Memory B cell (primary cell): ENCODE results near the gene CNIH2.
"Not testable (repeated sequence)": the region's sequence is repeated elsewhere in the genome, so short reads cannot be mapped to it uniquely, and the experiment has no call there.

Source experiments
- ATAC-seq: fragments of 150-1000 bp; cut with Tn5 transposase; 2 replicates; pipeline ENCODE4 v1.10.0; 2021; ENCODE audit warnings: low read depth, mild to moderate bottlenecking, moderate library complexity
- DNase-seq, 2 donors: peaks; one replicate each; pipeline ENCODE4 v3.0.0; 2022; ENCODE audit warnings: low spot score in 2 of 2
- H3K27ac Mint-ChIP-seq: one replicate; pipeline ENCODE4 v1.8.0; 2022; ENCODE audit warnings: mild to moderate bottlenecking, moderate library complexity, mixed read lengths
- H3K27me3 Mint-ChIP-seq: one replicate; pipeline ENCODE4 v1.8.0; 2022; ENCODE audit warnings: mixed read lengths
- H3K36me3 Mint-ChIP-seq: one replicate; pipeline ENCODE4 v1.8.0; 2022; ENCODE audit warnings: mild to moderate bottlenecking, mixed read lengths
- H3K4me1 Mint-ChIP-seq: one replicate; pipeline ENCODE4 v1.8.0; 2022; ENCODE audit warnings: mixed read lengths
- H3K4me3 Mint-ChIP-seq: one replicate; pipeline ENCODE4 v1.8.0; 2022; ENCODE audit warnings: mild to moderate bottlenecking, moderate library complexity, mixed read lengths
- H3K9me3 Mint-ChIP-seq: one replicate; pipeline ENCODE4 v1.8.0; 2022; ENCODE audit warnings: mixed read lengths

CNIH2 gene

GRCh38 chr11:66243782-66244535, 34.0 kb upstream of the CNIH2 start:
- DNase-seq = no peak
- Mint-ChIP-seq H3K27ac (peak overlapping the region; percentile 89), H3K27me3 (no peaks in the 10 kb centered on the region), H3K4me1 (no peaks in the 10 kb centered on the region), H3K9me3 (no peaks in the 10 kb centered on the region), H3K4me3 (no peak overlapping the region), H3K36me3 (peaks cover 16% of the 10 kb centered on the region)
- no peak for ATAC-seq

DNA sequence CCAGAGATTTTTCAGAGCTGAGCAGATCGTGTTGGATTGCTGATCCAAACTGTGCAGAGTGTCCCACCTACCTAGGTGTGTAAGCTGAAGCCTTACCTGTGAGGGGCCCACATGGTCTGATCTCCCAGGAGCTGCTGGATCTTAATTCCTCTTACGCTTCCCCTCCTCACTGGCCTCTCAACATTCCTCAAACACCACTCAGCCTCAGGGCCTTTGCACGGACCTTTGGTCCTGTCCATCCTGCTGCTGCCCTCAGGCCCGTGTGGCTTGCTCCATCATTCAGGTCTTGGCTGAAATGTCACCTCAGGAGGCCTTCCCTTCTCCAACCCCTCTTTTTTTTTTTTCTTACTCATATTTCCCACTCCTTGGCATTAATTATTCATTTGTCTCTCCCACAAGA, 30.7 kb upstream of the CNIH2 start:
- peaks cover 7% of the 10 kb centered on the region for H3K4me1 Mint-ChIP-seq
- no peak overlapping the region for H3K27ac Mint-ChIP-seq
- H3K27me3 Mint-ChIP-seq = no peaks in the 10 kb centered on the region
- H3K36me3 Mint-ChIP-seq = peaks cover 21% of the 10 kb centered on the region
- H3K9me3 Mint-ChIP-seq = no peaks in the 10 kb centered on the region
- no peak overlapping the region for H3K4me3 Mint-ChIP-seq
- ATAC-seq (no peak), DNase-seq (no peak)

GRCh38 chr11:66247801-66248200, 30.2 kb upstream of the CNIH2 start:
- H3K4me1 Mint-ChIP-seq = peaks cover 7% of the 10 kb centered on the region
- DNase-seq = no peak
- H3K9me3 Mint-ChIP-seq = no peaks in the 10 kb centered on the region

GRCh38 chr11:66248903-66249302, 29.1 kb upstream of the CNIH2 start:
- Mint-ChIP-seq H3K4me3 (no peak overlapping the region), H3K4me1 (peaks cover 7% of the 10 kb centered on the region), H3K27me3 (no peaks in the 10 kb centered on the region), H3K36me3 (peaks cover 16% of the 10 kb centered on the region), H3K27ac (no peak overlapping the region), H3K9me3 (no peaks in the 10 kb centered on the region)
- DNase-seq (no peak), ATAC-seq (no peak)

More at GRCh38 chr11:66247801-66248200, 30.2 kb upstream of the CNIH2 start:
- Mint-ChIP-seq H3K27me3 (no peaks in the 10 kb centered on the region), H3K27ac (no peak overlapping the region), H3K4me3 (no peak overlapping the region), H3K36me3 (peaks cover 19% of the 10 kb centered on the region)
- ATAC-seq = no peak

- Mint-ChIP-seq H3K36me3 (peaks cover 8% of the 10 kb centered on the region), H3K9me3 (no peaks in the 10 kb centered on the region), H3K4me3 (no peak overlapping the region), H3K27me3 (no peaks in the 10 kb centered on the region), H3K4me1 (peaks cover 10% of the 10 kb centered on the region), H3K27ac (no peak overlapping the region)
- ATAC-seq = no peak
- DNase-seq = no peak
These were observed 26.2 kb upstream of the CNIH2 start for GRCh38 chr11:66251809-66252208.

GRCh38 chr11:66253081-66253480, 24.9 kb upstream of the CNIH2 start:
- not testable (repeated sequence) for DNase-seq, H3K36me3 Mint-ChIP-seq, H3K4me3 Mint-ChIP-seq, ATAC-seq, H3K27me3 Mint-ChIP-seq, H3K9me3 Mint-ChIP-seq
- Mint-ChIP-seq H3K4me1 (peaks cover 13% of the 10 kb centered on the region), H3K27ac (peak overlapping the region; percentile 62)

- Mint-ChIP-seq H3K4me3 (peak overlapping the region; percentile 92), H3K27ac (peak overlapping the region; percentile 89), H3K4me1 (peaks cover 14% of the 10 kb centered on the region), H3K9me3 (no peaks in the 10 kb centered on the region), H3K27me3 (no peaks in the 10 kb centered on the region), H3K36me3 (peaks cover 6% of the 10 kb centered on the region)
- DNase-seq (no peak), ATAC-seq (no peak)
These were observed 19.5 kb upstream of the CNIH2 start for GRCh38 chr11:66258473-66258893.

- Mint-ChIP-seq H3K4me3 (no peak overlapping the region), H3K27me3 (no peaks in the 10 kb centered on the region), H3K4me1 (peaks cover 14% of the 10 kb centered on the region), H3K9me3 (no peaks in the 10 kb centered on the region), H3K27ac (peak overlapping the region; percentile 89), H3K36me3 (peaks cover 6% of the 10 kb centered on the region)
- no peak for DNase-seq
- ATAC-seq = no peak
These were observed 18.8 kb upstream of the CNIH2 start for GRCh38 chr11:66259225-66259624.

DNA sequence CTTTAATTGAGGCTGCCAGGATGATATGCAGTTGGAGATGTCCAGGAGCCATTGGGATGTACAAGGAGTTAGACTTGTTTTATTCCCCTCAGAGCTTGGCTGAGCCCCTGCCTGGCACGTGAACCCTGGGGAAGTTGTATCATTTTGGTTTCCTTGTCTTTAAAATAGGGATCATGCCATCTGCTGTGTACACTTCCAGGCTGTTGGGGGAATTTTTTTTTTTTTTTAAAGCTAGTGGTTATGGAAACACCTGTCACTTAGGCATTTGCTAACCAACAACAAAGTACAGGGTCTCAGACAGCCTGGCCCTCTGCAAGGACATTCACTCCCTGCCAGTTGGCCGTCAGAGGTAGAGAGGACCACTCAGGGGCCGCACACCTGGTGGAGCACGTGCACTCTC, 18.0 kb upstream of the CNIH2 start:
- Mint-ChIP-seq H3K27me3 (no peaks in the 10 kb centered on the region), H3K4me3 (no peak overlapping the region), H3K4me1 (peaks cover 14% of the 10 kb centered on the region), H3K27ac (no peak overlapping the region), H3K9me3 (no peaks in the 10 kb centered on the region), H3K36me3 (peaks cover 10% of the 10 kb centered on the region)
- no peak for ATAC-seq
- no peak for DNase-seq

DNA sequence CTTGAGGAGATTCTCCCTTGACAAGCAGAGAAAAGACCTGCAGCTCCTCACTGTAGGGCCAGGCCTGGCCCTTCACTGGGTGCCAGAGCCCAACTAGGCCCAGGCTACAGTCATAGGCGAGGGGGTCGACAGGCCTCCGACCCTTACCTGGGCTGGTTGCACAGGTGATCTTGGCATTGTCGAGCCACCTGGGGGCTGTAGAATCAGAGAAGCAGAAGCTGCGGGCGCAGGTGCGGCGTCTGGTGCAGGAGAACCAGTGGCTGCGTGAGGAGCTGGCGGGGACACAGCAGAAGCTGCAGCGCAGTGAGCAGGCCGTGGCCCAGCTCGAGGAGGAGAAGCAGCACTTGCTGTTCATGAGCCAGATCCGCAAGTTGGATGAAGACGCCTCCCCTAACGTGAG, 16.4 kb upstream of the CNIH2 start:
- peaks cover 13% of the 10 kb centered on the region for H3K4me1 Mint-ChIP-seq
- DNase-seq (no peak), ATAC-seq (no peak)
- H3K36me3 Mint-ChIP-seq = peaks cover 10% of the 10 kb centered on the region
- H3K27me3 Mint-ChIP-seq = no peaks in the 10 kb centered on the region
- H3K9me3 Mint-ChIP-seq = no peaks in the 10 kb centered on the region
- H3K27ac Mint-ChIP-seq = no peak overlapping the region
- no peak overlapping the region for H3K4me3 Mint-ChIP-seq

- Mint-ChIP-seq H3K27me3 (no peaks in the 10 kb centered on the region), H3K27ac (no peak overlapping the region), H3K4me1 (peaks cover 13% of the 10 kb centered on the region), H3K4me3 (no peak overlapping the region), H3K9me3 (no peaks in the 10 kb centered on the region), H3K36me3 (peaks cover 10% of the 10 kb centered on the region)
- no peak for DNase-seq
- no peak for ATAC-seq
These were observed 15.8 kb upstream of the CNIH2 start for GRCh38 chr11:66262191-66262590.

- Mint-ChIP-seq H3K9me3 (no peaks in the 10 kb centered on the region), H3K4me3 (no peak overlapping the region), H3K27me3 (no peaks in the 10 kb centered on the region), H3K27ac (no peak overlapping the region), H3K4me1 (peaks cover 15% of the 10 kb centered on the region), H3K36me3 (peaks cover 10% of the 10 kb centered on the region)
- DNase-seq (no peak), ATAC-seq (no peak)
These were observed 15.3 kb upstream of the CNIH2 start for GRCh38 chr11:66262696-66263095.

DNA sequence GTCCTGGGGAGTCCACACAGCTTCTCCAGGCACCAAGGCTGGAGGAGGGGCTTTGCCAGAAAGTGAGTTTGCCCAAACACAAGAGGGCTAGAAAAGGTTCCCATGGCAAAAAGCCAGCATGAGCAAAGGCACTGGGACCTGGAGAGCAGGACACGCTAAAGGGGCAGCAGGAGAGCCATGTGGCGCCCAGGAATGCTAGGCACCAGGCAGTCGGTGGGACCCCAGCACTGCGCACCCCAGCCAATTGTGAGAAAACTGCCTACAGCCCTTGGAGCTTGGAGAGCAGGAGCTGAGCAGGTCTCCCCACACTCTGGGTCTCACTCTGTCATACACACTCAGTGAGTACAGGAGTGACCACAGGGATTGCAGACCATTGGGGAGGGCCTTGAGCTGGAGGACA, 14.7 kb upstream of the CNIH2 start:
- Mint-ChIP-seq H3K27me3 (no peaks in the 10 kb centered on the region), H3K27ac (no peak overlapping the region), H3K4me1 (peaks cover 17% of the 10 kb centered on the region), H3K36me3 (peaks cover 10% of the 10 kb centered on the region), H3K9me3 (no peaks in the 10 kb centered on the region), H3K4me3 (no peak overlapping the region)
- ATAC-seq = no peak
- no peak for DNase-seq

- Mint-ChIP-seq H3K9me3 (no peaks in the 10 kb centered on the region), H3K4me1 (peaks cover 18% of the 10 kb centered on the region), H3K27ac (no peak overlapping the region), H3K4me3 (no peak overlapping the region), H3K27me3 (no peaks in the 10 kb centered on the region), H3K36me3 (peaks cover 10% of the 10 kb centered on the region)
- ATAC-seq (no peak), DNase-seq (no peak)
These were observed 14.2 kb upstream of the CNIH2 start for GRCh38 chr11:66263785-66264184.

DNA sequence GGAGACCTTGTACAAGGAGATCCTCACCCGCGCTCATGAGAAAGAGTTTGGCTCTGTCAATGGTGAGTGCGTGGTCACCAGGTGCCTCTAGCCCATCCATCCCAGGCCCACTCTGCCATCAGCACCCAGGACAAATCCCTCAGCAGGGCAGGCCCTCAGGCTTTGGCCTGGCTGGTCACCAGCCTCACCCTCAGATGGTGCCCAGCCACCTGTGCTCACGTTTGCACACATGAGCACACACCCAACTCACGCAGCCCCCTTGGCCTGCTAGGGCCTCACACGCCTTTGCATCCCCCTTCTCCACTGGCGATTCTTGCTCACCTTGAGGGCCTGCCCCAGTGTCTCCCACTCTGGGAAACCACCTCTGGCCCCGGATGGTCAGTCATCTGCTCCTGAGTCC, 13.6 kb upstream of the CNIH2 start:
- H3K36me3 Mint-ChIP-seq = peaks cover 9% of the 10 kb centered on the region

More for the DNA sequence above, 13.6 kb upstream of the CNIH2 start:
- Mint-ChIP-seq H3K27ac (peak overlapping the region; percentile 79), H3K9me3 (no peaks in the 10 kb centered on the region), H3K4me3 (no peak overlapping the region), H3K4me1 (peaks cover 18% of the 10 kb centered on the region), H3K27me3 (no peaks in the 10 kb centered on the region)
- DNase-seq = no peak
- ATAC-seq = no peak
